CD4-positive, CD25-positive, alpha-beta regulatory T cell (primary cell): Measurements from ENCODE around the gene GPHA2. TPM values are rescaled to one million over a fixed set of nuclear protein-coding genes. Genes with fewer than 3 reads are reported as not detected.

ENCODE experiments used
- ATAC-seq, 2 donors: fragments of 150-1000 bp; cut with Tn5 transposase; one replicate each; pipeline ENCODE4 v1.10.0; 2021; ENCODE audit warnings: low read depth in 2 of 2, moderate number of reproducible peaks in 2 of 2, moderate library complexity in 1 of 2
- DNase-seq, 3 donors: peaks; one replicate each; pipeline versions ENCODE4 v3.0.0 to v3.0.0-alpha.2; 2012 to 2022; ENCODE audit warnings: mixed read lengths in 1 of 3
- H3K27ac ChIP-seq: one replicate; pipeline ENCODE4 v1.7.0; 2013; ENCODE audit warnings: mild to moderate bottlenecking, low read length; ENCODE audit not compliant: insufficient read depth, poor library complexity, severe bottlenecking
- H3K27me3 ChIP-seq: one replicate; pipeline ENCODE4 v1.7.0; 2013; ENCODE audit warnings: low read length; ENCODE audit not compliant: control insufficient read depth, insufficient read depth
- H3K36me3 ChIP-seq: one replicate; pipeline ENCODE4 v1.7.0; 2013; ENCODE audit warnings: mild to moderate bottlenecking, low read length, moderate library complexity; ENCODE audit not compliant: control insufficient read depth, insufficient read depth
- H3K4me1 ChIP-seq: 2 replicates; pipeline ENCODE4 v1.7.0; 2013; ENCODE audit warnings: mild to moderate bottlenecking, low read length; ENCODE audit not compliant: insufficient read depth, control insufficient read depth, poor library complexity, severe bottlenecking
- H3K4me3 ChIP-seq: one replicate; pipeline ENCODE4 v1.7.0; 2013; ENCODE audit warnings: low read depth, mild to moderate bottlenecking, low read length, moderate library complexity
- H3K9me3 ChIP-seq, 2 experiments: 1 replicate in 1 of 2; 2 replicates in 1 of 2; pipeline ENCODE4 v1.7.0; 2013; ENCODE audit warnings: low read length in 2 of 2, mild to moderate bottlenecking in 1 of 2, moderate library complexity in 1 of 2; ENCODE audit not compliant: control insufficient read depth in 2 of 2
- H3K27ac Mint-ChIP-seq, 3 donors: one replicate each; pipeline ENCODE4 v1.8.0; 2020 to 2022; ENCODE audit warnings: mild to moderate bottlenecking in 3 of 3, mixed read lengths in 3 of 3, moderate library complexity in 2 of 3
- H3K27me3 Mint-ChIP-seq: one replicate; pipeline ENCODE4 v1.8.0; 2022; ENCODE audit warnings: mild to moderate bottlenecking, mixed read lengths
- H3K36me3 Mint-ChIP-seq: one replicate; pipeline ENCODE4 v1.8.0; 2020; ENCODE audit warnings: mixed read lengths
- H3K4me1 Mint-ChIP-seq, 4 donors: one replicate each; pipeline ENCODE4 v1.8.0; 2020 to 2022; ENCODE audit warnings: mixed read lengths in 4 of 4, mild to moderate bottlenecking in 1 of 4
- H3K4me3 Mint-ChIP-seq, 4 donors: one replicate each; pipeline ENCODE4 v1.8.0; 2020 to 2022; ENCODE audit warnings: mild to moderate bottlenecking in 4 of 4, mixed read lengths in 4 of 4, moderate library complexity in 3 of 4
- H3K9me3 Mint-ChIP-seq, 7 donors: one replicate each; pipeline ENCODE4 v1.8.0; 2020 to 2022; ENCODE audit warnings: mixed read lengths in 7 of 7, mild to moderate bottlenecking in 3 of 7, moderate library complexity in 2 of 7
- polyA plus RNA-seq, 4 donors: library from polyadenylated mRNA; unstranded; fragments of 300-500 nt; fragmentation: Illumina TruSeq; gene quantifications; one replicate each; pipeline ENCODE4 v1.2.3, GENCODE V29; 2021
- total RNA-seq: library from RNA; stranded (reverse); gene quantifications from one replicate; pipeline ENCODE4 v1.2.3, GENCODE V29; 2022

GPHA2 gene
- total and polyA plus RNA-seq, 5 donors from 2014 or later, result not detected

- peak overlapping the region; percentile 41 for H3K27ac ChIP-seq
- peak overlapping the region in 2 of 4 donors; percentile 61 to 90 for H3K4me3 Mint-ChIP-seq
- no peaks in the 10 kb centered on the region for H3K36me3 ChIP-seq
Observed at GRCh38 chr11:64887234-64887756, 48.4 kb downstream of the GPHA2 start.

DNA sequence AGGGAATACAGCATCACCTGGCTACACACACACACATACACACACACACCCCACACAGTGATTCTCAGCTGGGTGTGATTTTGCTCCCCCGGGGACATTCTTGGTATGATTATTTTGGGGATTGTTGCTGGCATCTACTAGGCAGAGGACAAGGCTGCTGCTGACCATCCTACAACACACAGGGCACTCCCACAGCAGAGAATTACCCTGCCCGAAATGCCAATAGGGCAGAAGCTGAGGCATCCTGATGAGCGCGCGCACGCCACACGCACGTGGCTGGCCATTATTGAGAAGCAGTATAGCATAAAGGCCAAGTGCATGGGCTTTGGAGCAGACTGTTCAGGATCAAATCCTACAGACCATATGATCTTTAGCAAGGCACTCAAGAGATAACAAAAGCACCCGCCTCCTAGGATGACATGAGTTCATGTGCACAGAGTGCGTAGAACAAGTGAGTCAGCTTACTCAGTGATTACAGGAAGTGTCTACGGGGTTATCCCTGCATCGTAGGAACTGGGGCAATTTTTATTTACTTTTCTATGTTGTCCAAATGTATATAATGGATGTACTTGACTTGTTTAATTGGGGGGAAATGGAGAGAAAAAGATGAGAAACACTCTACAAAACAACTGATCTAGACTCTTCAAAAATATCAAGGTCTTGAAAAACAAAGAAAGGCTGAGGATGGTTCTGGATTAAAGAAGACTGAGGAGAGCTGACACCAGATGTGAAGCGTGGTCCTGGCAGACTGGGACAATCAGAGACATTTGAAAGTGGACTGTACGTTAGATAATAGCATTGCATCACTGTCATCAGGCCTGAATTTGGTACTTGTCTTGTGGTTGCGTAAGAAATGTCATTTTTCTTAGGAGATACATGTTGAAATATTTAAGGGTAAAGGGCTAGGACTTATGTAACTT lies 50.1 kb downstream of the GPHA2 start:
- no peaks in the 10 kb centered on the region for H3K9me3 Mint-ChIP-seq
- Histone ChIP-seq H3K4me3 (no peak overlapping the region), H3K4me1 (peaks cover 25% of the 10 kb centered on the region), H3K9me3 (no peaks in the 10 kb centered on the region), H3K27me3 (no peaks in the 10 kb centered on the region), H3K36me3 (no peaks in the 10 kb centered on the region), H3K27ac (peak overlapping the region; percentile 62)
- DNase-seq, result peak in 1 of 3 donors; percentile 72
- peak; percentile 80 to 83 for ATAC-seq
- H3K27me3 Mint-ChIP-seq, result no peaks in the 10 kb centered on the region
- peaks cover 12 to 45% (median 30%) of the 10 kb centered on the region in 4 donors for H3K4me1 Mint-ChIP-seq
- peak overlapping the region; percentile 28 to 63 (median 59) for H3K27ac Mint-ChIP-seq
- H3K36me3 Mint-ChIP-seq, result no peaks in the 10 kb centered on the region
- H3K4me3 Mint-ChIP-seq, result no peak overlapping the region

More at GRCh38 chr11:64887234-64887756, 48.4 kb downstream of the GPHA2 start:
- Mint-ChIP-seq H3K36me3 (no peaks in the 10 kb centered on the region), H3K27me3 (no peaks in the 10 kb centered on the region), H3K27ac (peak overlapping the region in 2 of 3 donors; percentile 13 to 87), H3K9me3 (peaks cover 0 to 2% (median 0%) of the 10 kb centered on the region in 7 donors), H3K4me1 (peaks cover 12 to 37% (median 23%) of the 10 kb centered on the region in 4 donors)
- no peak for DNase-seq
- H3K9me3 ChIP-seq, result no peaks in the 10 kb centered on the region
- H3K4me1 ChIP-seq, result peaks cover 18% of the 10 kb centered on the region
- no peak overlapping the region for H3K4me3 ChIP-seq
- H3K27me3 ChIP-seq, result no peaks in the 10 kb centered on the region
- ATAC-seq, result no peak

Other genes with a start within 250 kb of the GPHA2 start
- gene NRXN2, start 212.7 kb downstream of the GPHA2 start, total RNA-seq, result 0.42 TPM
- not detected for gene NRXN2, start 212.7 kb downstream of the GPHA2 start, polyA plus RNA-seq
- 570 TPM for gene RASGRP2, start 191.8 kb downstream of the GPHA2 start, total RNA-seq
- 100 to 1,000 TPM; 140 to 170 (median 157) TPM for gene RASGRP2, start 191.8 kb downstream of the GPHA2 start, polyA plus RNA-seq
- gene PYGM, start 175.9 kb downstream of the GPHA2 start, total RNA-seq, result 10.9 TPM
- gene PYGM, start 175.9 kb downstream of the GPHA2 start, polyA plus RNA-seq, result under 1 TPM in 2 of 4 donors, not detected in 2; 0.17 to 0.43 TPM
- gene SF1, start 157.4 kb downstream of the GPHA2 start, total RNA-seq, result 1,361 TPM
- gene SF1, start 157.4 kb downstream of the GPHA2 start, polyA plus RNA-seq, result 100 to 1,000 TPM in 1 of 4 donors, 10 to 100 TPM in 3; 75.0 to 100 (median 89.3) TPM
- 85.0 TPM for gene MAP4K2, start 132.7 kb downstream of the GPHA2 start, total RNA-seq
- 10 to 100 TPM; 31.5 to 39.5 (median 34.8) TPM for gene MAP4K2, start 132.7 kb downstream of the GPHA2 start, polyA plus RNA-seq
- 31.3 TPM for gene MEN1, start 125.3 kb downstream of the GPHA2 start, total RNA-seq
- gene MEN1, start 125.3 kb downstream of the GPHA2 start, polyA plus RNA-seq, result 10 to 100 TPM; 20.9 to 26.1 (median 24.5) TPM
- 11.6 TPM for gene CDC42BPG, start 91.2 kb downstream of the GPHA2 start, total RNA-seq
- gene CDC42BPG, start 91.2 kb downstream of the GPHA2 start, polyA plus RNA-seq, result under 1 TPM in 2 of 4 donors, not detected in 2; 0.11 to 0.13 TPM
- 201 TPM for gene EHD1, start 57.3 kb downstream of the GPHA2 start, total RNA-seq
- gene EHD1, start 57.3 kb downstream of the GPHA2 start, polyA plus RNA-seq, result 100 to 1,000 TPM; 180 to 223 (median 183) TPM
- gene ATG2A, start 18.7 kb downstream of the GPHA2 start, total RNA-seq, result 234 TPM
- gene ATG2A, start 18.7 kb downstream of the GPHA2 start, polyA plus RNA-seq, result 1 to 10 TPM; 5.8 to 8.0 (median 6.4) TPM
- gene PPP2R5B, start 11.2 kb downstream of the GPHA2 start, total RNA-seq, result 34.5 TPM
- 1 to 10 TPM; 3.6 to 4.9 (median 3.8) TPM for gene PPP2R5B, start 11.2 kb downstream of the GPHA2 start, polyA plus RNA-seq
- not detected for gene MAJIN, start 36.2 kb upstream of the GPHA2 start, total RNA-seq
- gene MAJIN, start 36.2 kb upstream of the GPHA2 start, polyA plus RNA-seq, result under 1 TPM in 3 of 4 donors, not detected in 1; 0.46 to 0.64 (median 0.51) TPM
- gene BATF2, start 61.1 kb upstream of the GPHA2 start, total RNA-seq, result not detected
- gene BATF2, start 61.1 kb upstream of the GPHA2 start, polyA plus RNA-seq, result not detected
- gene ARL2, start 78.3 kb upstream of the GPHA2 start, total RNA-seq, result 16.5 TPM
- gene ARL2, start 78.3 kb upstream of the GPHA2 start, polyA plus RNA-seq, result 10 to 100 TPM; 57.6 to 67.6 (median 66.1) TPM
- gene SNX15, start 91.5 kb upstream of the GPHA2 start, total RNA-seq, result 17.4 TPM
- gene SNX15, start 91.5 kb upstream of the GPHA2 start, polyA plus RNA-seq, result 10 to 100 TPM in 3 of 4 donors, 1 to 10 TPM in 1; 9.4 to 15.6 (median 11.1) TPM
- gene SAC3D1, start 105.3 kb upstream of the GPHA2 start, total RNA-seq, result 4.2 TPM
- 10 to 100 TPM; 11.7 to 15.3 (median 13.4) TPM for gene SAC3D1, start 105.3 kb upstream of the GPHA2 start, polyA plus RNA-seq
- gene NAALADL1, start 122.7 kb upstream of the GPHA2 start, total RNA-seq, result 16.4 TPM
- gene NAALADL1, start 122.7 kb upstream of the GPHA2 start, polyA plus RNA-seq, result 10 to 100 TPM; 23.9 to 52.2 (median 32.3) TPM
- gene CDCA5, start 148.1 kb upstream of the GPHA2 start, total RNA-seq, result 1.7 TPM
- gene CDCA5, start 148.1 kb upstream of the GPHA2 start, polyA plus RNA-seq, result 1 to 10 TPM in 3 of 4 donors, under 1 TPM in 1; 0.78 to 3.2 (median 1.6) TPM
- gene ZFPL1, start 148.3 kb upstream of the GPHA2 start, total RNA-seq, result 42.9 TPM
- 10 to 100 TPM; 27.0 to 33.2 (median 30.2) TPM for gene ZFPL1, start 148.3 kb upstream of the GPHA2 start, polyA plus RNA-seq
- gene VPS51, start 160.3 kb upstream of the GPHA2 start, total RNA-seq, result 234 TPM
- 100 to 1,000 TPM in 1 of 4 donors, 10 to 100 TPM in 3; 84.2 to 109 (median 96.3) TPM for gene VPS51, start 160.3 kb upstream of the GPHA2 start, polyA plus RNA-seq
- gene TM7SF2, start 176.0 kb upstream of the GPHA2 start, total RNA-seq, result 20.2 TPM
- gene TM7SF2, start 176.0 kb upstream of the GPHA2 start, polyA plus RNA-seq, result 10 to 100 TPM in 2 of 4 donors, 1 to 10 TPM in 2; 8.0 to 11.1 (median 9.4) TPM
- gene ZNHIT2, start 181.8 kb upstream of the GPHA2 start, total RNA-seq, result 6.0 TPM
- 10 to 100 TPM; 20.1 to 29.0 (median 22.7) TPM for gene ZNHIT2, start 181.8 kb upstream of the GPHA2 start, polyA plus RNA-seq
- gene FAU, start 186.2 kb upstream of the GPHA2 start, total RNA-seq, result 1,172 TPM
- 1,000 to 10,000 TPM; 1,003 to 1,125 (median 1,056) TPM for gene FAU, start 186.2 kb upstream of the GPHA2 start, polyA plus RNA-seq
- 47.7 TPM for gene MRPL49, start 186.4 kb upstream of the GPHA2 start, total RNA-seq
- 100 to 1,000 TPM; 104 to 125 (median 111) TPM for gene MRPL49, start 186.4 kb upstream of the GPHA2 start, polyA plus RNA-seq
- 66.3 TPM for gene SYVN1, start 198.6 kb upstream of the GPHA2 start, total RNA-seq
- 10 to 100 TPM in 1 of 4 donors, 1 to 10 TPM in 3; 6.2 to 10.8 (median 7.3) TPM for gene SYVN1, start 198.6 kb upstream of the GPHA2 start, polyA plus RNA-seq
- gene SPDYC, start 234.3 kb upstream of the GPHA2 start, total RNA-seq, result not detected
- gene SPDYC, start 234.3 kb upstream of the GPHA2 start, polyA plus RNA-seq, result not detected
- 158 TPM for gene CAPN1, start 246.0 kb upstream of the GPHA2 start, total RNA-seq
- 100 to 1,000 TPM in 2 of 4 donors, 10 to 100 TPM in 2; 91.2 to 148 (median 109) TPM for gene CAPN1, start 246.0 kb upstream of the GPHA2 start, polyA plus RNA-seq